NCI-H345 (cell line): ENCODE results near the gene SGTA.
"Not testable (repeated sequence)": the region's sequence is repeated elsewhere in the genome, so short reads cannot be mapped to it uniquely, and the experiment has no call there.

ENCODE experiments used
- DNase-seq: peaks from one replicate; lab custom pipeline; 2025; lab: John Stamatoyannopoulos, UW

Gene SGTA

GRCh38 chr19:2782936-2783780 is at the start of gene SGTA:
SGTA (minus strand) TSS chr19:2783273; CDS start chr19:2769068, 14,205 bp downstream.
- DNase-seq: peak; percentile 98

- DNase-seq: no peak
These were observed 44.9 kb upstream of the SGTA start for GRCh38 chr19:2827840-2828489.

GRCh38 chr19:2827022-2827421 is 43.9 kb upstream of the SGTA start:
- DNase-seq: no peak

- no peak for DNase-seq
These were observed 41.1 kb upstream of the SGTA start for GRCh38 chr19:2824129-2824528.

GRCh38 chr19:2823646-2824045 is 40.6 kb upstream of the SGTA start:
- DNase-seq: no peak

- DNase-seq: no peak
These were observed 39.8 kb upstream of the SGTA start for GRCh38 chr19:2822846-2823245.

GRCh38 chr19:2820112-2820702 is 37.1 kb upstream of the SGTA start:
- DNase-seq: no peak

GRCh38 chr19:2819540-2820111 is 36.6 kb upstream of the SGTA start, which contains the start of gene ZNF554:
ZNF554 (plus strand) TSS chr19:2819868; CDS start chr19:2820072, 204 bp downstream.
- peak; percentile 97 for DNase-seq

GRCh38 chr19:2817237-2817829 is 34.3 kb upstream of the SGTA start:
- not testable (repeated sequence) for DNase-seq

- no peak for DNase-seq
These were observed 33.6 kb upstream of the SGTA start for GRCh38 chr19:2816641-2817040.

- DNase-seq: no peak
These were observed 32.9 kb upstream of the SGTA start for GRCh38 chr19:2815923-2816322.

- DNase-seq: no peak
These were observed 32.1 kb upstream of the SGTA start for GRCh38 chr19:2815191-2815614.

GRCh38 chr19:2814426-2814825 is 31.4 kb upstream of the SGTA start:
- DNase-seq: no peak

- DNase-seq: no peak
These were observed 30.4 kb upstream of the SGTA start for GRCh38 chr19:2813235-2814160.

- DNase-seq: no peak
These were observed 29.6 kb upstream of the SGTA start for GRCh38 chr19:2812414-2813234.

GRCh38 chr19:2811735-2812413 is 28.8 kb upstream of the SGTA start:
- no peak for DNase-seq

- DNase-seq: no peak
These were observed 28.2 kb upstream of the SGTA start for GRCh38 chr19:2811221-2811722.

- no peak for DNase-seq
These were observed 27.3 kb upstream of the SGTA start for GRCh38 chr19:2810141-2811091.
